ENCODE measurements around the gene COL23A1.

Gene COL23A1

GRCh38 chr5:178545941-178546674 lies 44.1 kb downstream of the COL23A1 start:
- Mint-ChIP-seq H3K4me3 (no peak overlapping the region), H3K27me3 (ENCODE audit: low read depth) (no peaks in the 10 kb centered on the region), H3K4me1 (peaks cover 34% of the 10 kb centered on the region), H3K9me3 (no peaks in the 10 kb centered on the region), H3K27ac (peak overlapping the region in 1 of 3 experiments; percentile 74), H3K36me3 (ENCODE audit: low read depth) (no peaks in the 10 kb centered on the region)
- TF ChIP-seq CTCF (IDR thresholded peaks at IDR 0.05; ENCODE audit: unreplicated experiment in 3 of 3), result no peak

GRCh38 chr5:178545176-178545575 lies 45.0 kb downstream of the COL23A1 start:
- no peak for TF ChIP-seq CTCF (IDR thresholded peaks at IDR 0.05; ENCODE audit: unreplicated experiment in 3 of 3)

DNA sequence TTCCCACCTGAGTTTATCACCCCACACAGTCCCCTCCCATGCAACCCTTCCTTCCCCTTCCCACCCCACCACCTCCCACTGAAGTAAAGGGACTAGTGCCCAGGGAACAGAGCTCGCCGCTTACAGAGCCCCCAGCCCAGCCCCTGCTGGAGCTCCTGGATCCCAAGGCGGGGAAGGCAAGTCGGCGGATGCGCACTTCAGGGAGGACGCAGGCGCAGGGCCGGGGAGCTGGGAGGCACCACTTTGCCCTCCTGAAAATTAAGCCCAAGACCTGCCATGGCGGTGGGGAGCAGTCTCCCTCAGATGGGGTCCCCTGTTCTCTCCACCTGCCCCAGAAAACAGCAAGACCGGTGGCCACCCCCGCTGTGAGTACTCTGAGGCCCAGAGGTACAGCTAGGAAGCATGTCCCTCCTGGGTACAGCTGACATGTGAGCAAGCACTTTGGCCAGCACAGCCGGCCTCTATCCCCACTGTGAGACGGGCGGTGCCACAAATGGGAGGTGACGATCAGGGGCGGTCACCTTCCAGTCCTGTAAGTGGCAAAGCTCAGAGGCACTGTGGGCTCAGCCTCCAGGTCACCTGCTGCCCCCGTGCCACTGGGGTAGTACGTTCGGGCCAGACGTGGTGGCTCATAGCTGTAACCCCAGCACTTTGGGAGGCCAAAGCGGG lies 45.9 kb downstream of the COL23A1 start:
- Mint-ChIP-seq H3K4me3 (no peak overlapping the region), H3K27me3 (ENCODE audit: low read depth) (no peaks in the 10 kb centered on the region), H3K9me3 (no peaks in the 10 kb centered on the region), H3K4me1 (peaks cover 35% of the 10 kb centered on the region), H3K36me3 (ENCODE audit: low read depth) (no peaks in the 10 kb centered on the region), H3K27ac (peak overlapping the region in 1 of 3 experiments; percentile 48)
- no peak for TF ChIP-seq CTCF (IDR thresholded peaks at IDR 0.05; ENCODE audit: unreplicated experiment in 3 of 3)

More at GRCh38 chr5:178545176-178545575, 45.0 kb downstream of the COL23A1 start:
- Mint-ChIP-seq H3K36me3 (ENCODE audit: low read depth) (no peaks in the 10 kb centered on the region), H3K4me3 (no peak overlapping the region), H3K4me1 (peaks cover 35% of the 10 kb centered on the region), H3K27me3 (ENCODE audit: low read depth) (no peaks in the 10 kb centered on the region), H3K27ac (peak overlapping the region in 2 of 3 experiments; percentile 48 to 74), H3K9me3 (no peaks in the 10 kb centered on the region)

- Mint-ChIP-seq H3K36me3 (ENCODE audit: low read depth) (no peaks in the 10 kb centered on the region), H3K27me3 (ENCODE audit: low read depth) (peaks cover 5% of the 10 kb centered on the region), H3K27ac (peak overlapping the region; percentile 82 to 93 (median 92)), H3K4me3 (no peak overlapping the region), H3K4me1 (peaks cover 41% of the 10 kb centered on the region), H3K9me3 (no peaks in the 10 kb centered on the region)
- no peak for TF ChIP-seq CTCF (IDR thresholded peaks at IDR 0.05; ENCODE audit: unreplicated experiment in 3 of 3)
Observed at GRCh38 chr5:178542455-178542854, 47.7 kb downstream of the COL23A1 start.

- peaks cover 5% of the 10 kb centered on the region for H3K27me3 Mint-ChIP-seq (ENCODE audit: low read depth)
- H3K9me3 Mint-ChIP-seq, result no peaks in the 10 kb centered on the region
Observed at GRCh38 chr5:178540526-178540925, 49.7 kb downstream of the COL23A1 start.

More at GRCh38 chr5:178540526-178540925, 49.7 kb downstream of the COL23A1 start:
- Mint-ChIP-seq H3K4me3 (no peak overlapping the region), H3K4me1 (peaks cover 39% of the 10 kb centered on the region), H3K36me3 (ENCODE audit: low read depth) (no peaks in the 10 kb centered on the region), H3K27ac (peak overlapping the region; percentile 31 to 92 (median 40))
- TF ChIP-seq CTCF (IDR thresholded peaks at IDR 0.05; ENCODE audit: unreplicated experiment in 3 of 3), result no peak

Measured in nephron (organoid).